Inferior parietal cortex (tissue), 1 donor: Measurements from ENCODE around the gene SLC31A1.

Source experiments
- DNase-seq: peaks from one replicate; pipeline ENCODE4 v3.0.0-alpha.2; 2016; ENCODE audit errors: extremely low spot score

Gene SLC31A1

GRCh38 chr9:113302792-113303418 lies 81.6 kb downstream of the SLC31A1 start, which contains the start of gene RNF183:
Gene RNF183, minus strand, starts transcription at chr9:113303376. Its CDS starts 5,192 bp downstream, at chr9:113298184.
- no peak for DNase-seq

- DNase-seq = no peak
Measured at GRCh38 chr9:113306566-113306965, 85.2 kb downstream of the SLC31A1 start.

- no peak for DNase-seq
Measured at GRCh38 chr9:113307396-113307975, 86.1 kb downstream of the SLC31A1 start.

GRCh38 chr9:113309204-113309813 lies 88.0 kb downstream of the SLC31A1 start:
- DNase-seq = peak; percentile 71

- no peak for DNase-seq
Measured at GRCh38 chr9:113310538-113310937, 89.2 kb downstream of the SLC31A1 start.

- no peak for DNase-seq
Measured at GRCh38 chr9:113311961-113312360, 90.6 kb downstream of the SLC31A1 start.

- no peak for DNase-seq
Measured at GRCh38 chr9:113313261-113313660, 91.9 kb downstream of the SLC31A1 start.
